HL-60 (cell line): ENCODE data around the gene CCDC184.

ENCODE experiments used
- DNase-seq, 2 experiments: peaks; one replicate each; pipeline ENCODE4 v3.0.0-alpha.2; 2010 to 2020; ENCODE audit warnings: low read depth in 1 of 2, low spot score in 1 of 2
- H3K27ac ChIP-seq: fragments of 250-450 bp; sonication (Bioruptor Pico); replicated peaks from 2 replicates; pipeline ENCODE4 v1.5.1; 2020; ENCODE audit warnings: mild to moderate bottlenecking, moderate library complexity
- H3K27me3 ChIP-seq: fragments of 250-450 bp; sonication (Bioruptor Pico); 2 replicates; pipeline ENCODE4 v1.5.1; 2021; ENCODE audit warnings: mild to moderate bottlenecking, moderate library complexity; ENCODE audit not compliant: insufficient read depth, poor library complexity, severe bottlenecking
- H3K4me3 ChIP-seq: replicated peaks from 2 replicates; pipeline ENCODE4 v1.5.1; 2011; ENCODE audit warnings: mild to moderate bottlenecking, control low read depth, low read length; ENCODE audit not compliant: insufficient read depth
- CTCF ChIP-seq: IDR thresholded peaks from one replicate; pipeline ENCODE4 v1.5.1; 2011; ENCODE audit warnings: low read length, control low read depth, inconsistent platforms; ENCODE audit not compliant: insufficient read depth
- GABPA ChIP-seq: IDR thresholded peaks from 2 replicates; pipeline ENCODE4 v1.6.1; 2012; ENCODE audit warnings: low read depth
- POLR2AphosphoS5 ChIP-seq: IDR thresholded peaks from 2 replicates; pipeline ENCODE4 v1.6.1; 2012; ENCODE audit warnings: low read depth
- REST ChIP-seq: IDR thresholded peaks from 2 replicates; pipeline ENCODE4 v1.6.1; 2012; ENCODE audit warnings: low read depth; ENCODE audit not compliant: insufficient replicate concordance
- SPI1 ChIP-seq: IDR thresholded peaks from 2 replicates; pipeline ENCODE4 v1.6.1; 2012; ENCODE audit warnings: low read depth, mild to moderate bottlenecking, borderline replicate concordance

Gene CCDC184

GRCh38 chr12:48192861-48193260 lies 9.4 kb downstream of the CCDC184 start:
- TF ChIP-seq REST (no peak), POLR2AphosphoS5 (no peak), GABPA (no peak), CTCF (no peak), SPI1 (no peak)
- H3K27ac ChIP-seq = no peak overlapping the region

GRCh38 chr12:48193623-48194022 lies 10.2 kb downstream of the CCDC184 start:
- H3K27ac ChIP-seq = no peak overlapping the region
- no peak for DNase-seq
- H3K27me3 ChIP-seq = no peaks in the 10 kb centered on the region

More at GRCh38 chr12:48192861-48193260, 9.4 kb downstream of the CCDC184 start:
- DNase-seq = no peak
- no peak overlapping the region for H3K4me3 ChIP-seq
- H3K27me3 ChIP-seq = peaks cover 3% of the 10 kb centered on the region

GRCh38 chr12:48194799-48195201 lies 11.4 kb downstream of the CCDC184 start:
- Histone ChIP-seq H3K4me3 (no peak overlapping the region), H3K27me3 (no peaks in the 10 kb centered on the region), H3K27ac (no peak overlapping the region)
- no peak for DNase-seq
- TF ChIP-seq GABPA = no peak
- TF ChIP-seq POLR2AphosphoS5 = no peak
- TF ChIP-seq CTCF = no peak
- no peak for TF ChIP-seq SPI1
- no peak for TF ChIP-seq REST

More at GRCh38 chr12:48193623-48194022, 10.2 kb downstream of the CCDC184 start:
- TF ChIP-seq SPI1 = no peak
- TF ChIP-seq CTCF = no peak
- TF ChIP-seq REST = no peak
- TF ChIP-seq POLR2AphosphoS5 = no peak
- TF ChIP-seq GABPA = no peak
- no peak overlapping the region for H3K4me3 ChIP-seq
